HG03378 (cell line): Measurements from ENCODE around the gene PRKAR1B.
A peak's percentile ranks its signal among the peaks of the same experiment; 100 is the strongest.

ENCODE experiments used
- ATAC-seq: cut with Tn5 transposase; IDR thresholded peaks from one replicate; pipeline ENCODE4 v1.9.1; 2021; ENCODE audit warnings: mild to moderate bottlenecking, moderate library complexity; ENCODE audit not compliant: unreplicated experiment

Gene PRKAR1B

DNA sequence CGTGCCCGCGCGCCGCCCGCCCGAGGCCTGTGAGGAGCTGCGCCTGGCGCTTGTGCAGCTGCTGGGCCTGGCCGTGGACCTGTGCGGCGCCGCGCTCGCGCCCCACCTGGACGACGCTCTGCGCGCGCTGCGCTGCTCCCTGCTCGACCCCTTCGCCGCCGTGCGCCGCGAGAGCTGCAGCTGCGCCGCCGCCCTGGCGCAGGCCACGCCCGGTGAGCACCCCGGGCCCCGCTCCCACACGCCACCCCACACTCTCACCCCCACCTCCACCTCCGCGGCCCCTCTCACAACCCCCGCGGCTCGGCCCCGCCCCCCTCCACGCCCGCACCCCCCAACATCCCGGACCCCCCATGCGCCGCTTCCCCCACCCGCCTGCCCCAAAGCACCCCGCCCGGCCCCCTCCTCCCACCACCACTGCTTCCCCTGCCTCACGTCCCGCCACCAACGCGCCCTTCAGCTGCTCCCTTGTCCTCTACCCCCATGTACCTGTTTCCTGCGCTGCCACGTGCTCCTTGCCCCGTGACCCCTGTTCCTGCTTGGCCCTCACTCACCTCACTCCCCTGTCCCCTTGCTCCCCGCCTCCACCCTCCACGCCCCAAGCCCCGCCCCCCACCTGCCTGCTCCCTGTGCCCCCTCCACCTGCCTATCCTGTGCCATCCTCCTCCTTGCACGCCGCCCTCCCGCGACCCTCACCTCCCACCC, at the start of gene PRKAR1B:
PRKAR1B (minus strand) TSS at position 178 of the 702 bp plus-strand sequence. CDS start 15,776 bp downstream, outside the sequence.
- ATAC-seq = peak; percentile 20

- no peak for ATAC-seq
These were observed 49.3 kb upstream of the PRKAR1B start for GRCh38 chr7:776381-776780.

DNA sequence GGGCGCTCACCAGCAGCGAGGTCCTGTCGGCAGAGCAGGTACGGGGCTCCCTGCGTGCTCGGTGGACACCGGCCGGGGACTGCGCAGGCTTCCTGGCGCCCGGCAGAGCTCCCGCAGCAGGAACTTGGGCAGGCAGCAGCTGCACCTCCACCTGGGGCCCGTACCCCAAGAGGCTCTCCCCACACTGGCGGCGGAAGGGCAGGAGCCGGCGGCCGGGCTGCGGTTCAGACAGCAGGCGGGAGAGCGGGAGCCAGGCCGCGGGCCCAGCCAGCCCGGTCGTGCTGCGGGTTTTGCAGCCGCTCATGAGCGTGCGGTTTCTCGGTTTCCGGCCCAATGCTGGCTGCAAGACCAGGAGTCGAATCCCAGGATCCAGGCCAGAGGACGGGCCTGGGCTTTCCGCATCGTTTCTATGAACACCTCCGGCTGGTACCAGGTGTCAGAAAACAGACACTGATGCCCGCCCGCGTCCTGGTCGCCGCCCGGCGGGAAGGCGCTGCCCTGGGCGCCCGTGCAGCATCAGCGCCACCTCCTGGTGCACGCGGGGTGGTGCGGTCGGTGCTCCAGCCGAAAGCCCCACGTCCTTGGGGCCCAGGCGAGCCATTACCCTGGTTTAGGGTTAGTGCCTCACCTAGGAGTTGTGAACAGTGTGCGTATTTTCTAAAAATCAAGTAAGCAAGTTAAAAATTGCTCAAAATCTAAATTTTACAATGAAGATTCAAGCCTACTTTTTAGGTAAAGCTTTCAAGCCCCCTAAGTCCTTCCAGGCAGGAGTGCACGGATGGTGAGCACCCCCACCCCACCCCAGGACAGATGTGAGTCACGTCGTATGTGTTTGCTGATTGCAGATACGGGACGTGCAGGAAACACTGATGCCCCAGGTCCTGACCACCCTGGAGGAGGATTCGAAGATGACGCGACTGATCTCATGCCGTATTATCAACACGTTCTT, 47.4 kb upstream of the PRKAR1B start:
- no peak for ATAC-seq

DNA sequence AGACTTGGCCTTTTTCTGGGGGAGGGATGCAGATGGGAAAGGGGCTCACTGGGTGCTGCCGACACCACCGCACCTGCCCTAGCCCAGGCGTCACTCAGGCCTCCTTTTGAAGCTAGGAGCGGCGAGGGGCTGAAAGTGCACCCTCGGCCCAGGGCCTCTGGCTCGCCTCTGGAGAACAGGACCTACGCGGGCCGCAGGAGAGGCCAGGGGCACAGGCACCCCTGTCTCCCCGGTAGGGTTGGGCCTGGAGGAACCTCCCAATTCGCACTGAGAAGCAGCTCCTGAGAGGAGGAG, 46.5 kb upstream of the PRKAR1B start:
- no peak for ATAC-seq

DNA sequence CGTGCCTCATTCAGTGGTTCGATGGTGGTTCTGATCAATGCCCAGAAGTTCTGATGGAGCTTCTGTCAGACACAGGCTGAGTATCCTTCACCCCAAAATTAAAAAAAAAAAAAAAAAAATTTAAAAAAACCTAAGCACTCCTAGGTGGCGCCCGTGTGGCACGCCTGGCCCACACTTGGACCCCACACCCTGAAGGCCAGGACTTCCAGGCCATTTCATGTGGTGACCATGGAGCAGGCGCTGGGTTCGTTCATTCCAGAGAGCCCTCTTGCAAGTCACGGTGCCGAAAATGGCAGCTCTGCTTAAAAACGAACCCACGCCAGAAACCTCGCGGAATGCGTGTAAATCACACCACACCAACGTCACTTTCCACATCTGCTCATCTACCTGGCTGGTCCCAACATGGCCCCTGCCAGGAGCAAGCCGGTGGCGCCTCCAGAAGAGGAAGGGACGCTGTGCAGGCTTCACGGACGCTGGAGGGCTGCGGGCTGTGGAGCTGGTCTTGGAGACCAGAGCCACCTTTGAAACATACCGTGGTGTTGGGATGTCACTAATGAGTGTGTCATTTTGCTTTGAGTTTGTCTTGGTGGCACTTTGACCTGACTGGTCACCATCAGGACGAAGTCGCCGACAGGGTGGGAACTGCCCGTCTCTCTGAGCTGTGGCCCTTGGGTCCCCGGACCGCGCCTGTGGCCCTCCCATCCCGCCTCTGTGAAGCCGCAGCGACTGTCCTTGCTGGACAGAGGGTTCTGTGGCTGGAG, 46.0 kb upstream of the PRKAR1B start:
- no peak for ATAC-seq

DNA sequence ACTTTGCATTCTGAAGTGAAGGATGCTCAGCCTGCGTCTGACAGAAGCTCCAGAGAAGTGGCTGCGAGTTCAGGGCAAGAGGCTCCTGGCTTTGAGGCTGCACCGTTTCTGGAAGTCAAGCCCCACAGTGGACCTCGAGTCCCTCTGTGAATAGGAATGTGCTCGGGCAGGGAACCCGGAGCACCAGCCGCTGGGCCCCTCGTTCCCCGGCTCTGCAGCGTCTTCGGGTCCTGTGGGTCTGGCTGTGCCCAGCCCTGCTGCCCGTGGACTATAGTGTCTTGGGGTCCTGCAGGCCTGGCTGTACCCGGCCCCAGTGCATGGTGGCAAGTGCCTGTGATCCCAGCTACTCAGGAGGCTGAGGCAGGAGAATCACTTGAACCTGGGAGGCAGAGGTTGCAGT, 45.3 kb upstream of the PRKAR1B start:
- ATAC-seq = no peak

- no peak for ATAC-seq
These were observed 44.9 kb upstream of the PRKAR1B start for GRCh38 chr7:772005-772294.

- ATAC-seq = no peak
These were observed 44.3 kb upstream of the PRKAR1B start for GRCh38 chr7:771234-772004.

DNA sequence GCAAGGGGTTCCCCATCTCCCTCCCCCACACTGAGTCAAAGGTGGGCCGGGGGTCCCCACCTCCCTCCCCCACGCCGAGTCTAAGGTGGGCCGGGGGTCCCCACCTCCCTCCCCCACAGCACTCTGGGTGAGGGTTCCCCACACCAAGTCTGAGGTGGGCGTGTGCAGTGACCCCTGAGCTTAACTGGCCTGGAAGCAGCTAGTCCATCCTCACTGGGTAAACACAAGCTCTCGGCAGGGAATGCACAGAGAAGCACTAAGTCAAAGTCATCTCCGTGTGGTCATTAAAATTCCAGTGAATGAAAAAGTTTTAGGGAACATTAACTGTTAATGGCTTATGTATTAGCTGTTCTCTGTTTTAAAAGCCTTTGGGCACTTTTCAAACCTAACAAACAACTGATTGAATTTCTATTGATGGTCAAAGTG, 43.7 kb upstream of the PRKAR1B start:
- ATAC-seq = no peak

- ATAC-seq = no peak
These were observed 43.3 kb upstream of the PRKAR1B start for GRCh38 chr7:770336-770735.

DNA sequence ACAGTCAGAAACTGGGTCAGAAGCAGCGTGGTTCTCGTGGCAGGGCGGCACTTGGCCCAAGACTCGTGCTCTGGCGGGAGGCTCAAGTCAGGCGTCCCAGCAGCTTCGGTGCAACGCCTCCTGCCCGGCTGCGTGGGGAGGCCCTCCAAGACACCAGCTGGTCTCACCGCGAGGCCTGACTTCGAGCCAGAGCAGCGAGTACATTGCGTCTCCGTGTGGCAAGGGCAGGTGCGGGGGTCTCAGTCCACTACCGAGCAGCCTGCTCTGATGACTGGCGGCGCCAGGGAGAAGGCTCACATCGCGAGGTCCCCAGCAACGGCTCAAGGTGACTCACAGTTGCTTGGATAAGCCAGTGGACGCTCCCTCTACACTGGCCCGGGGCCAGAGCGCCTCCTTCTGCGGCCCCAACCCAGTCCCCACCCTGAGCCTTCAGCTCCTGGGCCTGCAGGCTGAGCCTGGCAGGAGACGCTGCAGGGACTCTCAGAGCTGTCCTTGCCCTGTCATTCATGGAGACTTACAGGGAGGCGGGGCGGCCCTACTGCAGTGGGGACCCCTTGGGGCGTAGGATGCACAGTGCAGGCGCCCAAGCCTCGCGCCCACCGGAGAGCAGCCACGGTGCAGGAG, 41.9 kb upstream of the PRKAR1B start:
- ATAC-seq = no peak

DNA sequence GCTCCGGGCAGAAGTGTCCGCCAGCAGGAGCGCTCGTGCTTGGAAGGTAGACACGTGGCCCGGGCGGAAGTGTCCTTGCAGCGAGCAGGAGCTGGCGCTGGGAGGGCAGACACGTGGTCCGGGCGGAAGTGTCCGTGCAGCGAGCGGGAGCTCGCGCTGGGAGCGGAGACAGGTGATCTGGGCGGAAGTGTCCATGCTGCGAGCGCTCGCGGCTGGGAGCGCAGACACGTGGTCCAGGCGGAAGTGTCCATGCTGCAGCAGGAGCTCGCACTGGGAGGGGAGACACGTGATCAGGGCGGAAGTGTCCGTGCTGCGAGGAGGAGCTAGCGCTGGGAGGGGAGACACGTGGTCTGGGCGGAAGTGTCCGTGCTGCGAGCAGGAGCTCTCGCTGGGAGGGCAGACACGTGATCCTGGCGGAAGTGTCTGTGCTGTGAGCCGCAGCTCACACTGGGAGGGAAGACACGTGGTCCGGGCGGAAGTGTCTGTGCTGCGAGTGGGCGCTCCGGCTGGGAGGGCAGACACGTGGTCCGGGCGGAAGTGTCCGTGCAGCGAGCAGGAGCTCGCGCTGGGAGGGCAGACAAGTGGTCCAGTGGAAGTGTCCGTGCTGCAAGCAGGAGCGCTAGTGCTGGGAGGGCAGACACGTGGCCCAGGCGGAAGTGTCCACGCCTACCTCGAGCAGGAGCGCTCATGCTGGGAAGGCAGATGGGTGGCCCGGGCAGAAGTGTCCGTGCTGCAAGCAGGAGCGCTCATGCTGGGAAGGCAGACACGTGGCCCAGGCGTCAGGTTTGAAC, 41.1 kb upstream of the PRKAR1B start:
- no peak for ATAC-seq

GRCh38 chr7:767580-767940, 40.5 kb upstream of the PRKAR1B start:
- ATAC-seq = no peak

DNA sequence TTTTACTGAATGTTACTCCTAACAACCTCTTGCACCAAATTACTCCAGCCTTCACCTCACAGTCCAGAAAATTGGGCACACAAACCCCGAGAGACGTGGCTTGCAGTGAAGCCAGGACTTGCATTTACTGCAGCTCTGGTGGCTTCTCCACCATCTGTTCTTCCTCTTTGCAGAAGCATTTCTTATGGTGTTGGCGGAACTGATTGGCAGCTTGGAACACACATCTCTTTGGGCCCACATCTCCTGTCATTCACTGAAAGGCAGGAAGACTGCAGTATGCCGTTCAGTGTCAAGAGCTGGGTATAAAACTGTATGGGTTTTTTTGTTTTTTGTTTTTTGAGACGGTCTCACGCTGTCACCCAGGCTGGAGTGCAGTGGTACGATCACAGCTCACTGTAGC, 38.3 kb upstream of the PRKAR1B start:
- ATAC-seq = no peak

GRCh38 chr7:763762-764161, 36.7 kb upstream of the PRKAR1B start:
- no peak for ATAC-seq

GRCh38 chr7:762885-763284, 35.8 kb upstream of the PRKAR1B start:
- ATAC-seq = no peak

DNA sequence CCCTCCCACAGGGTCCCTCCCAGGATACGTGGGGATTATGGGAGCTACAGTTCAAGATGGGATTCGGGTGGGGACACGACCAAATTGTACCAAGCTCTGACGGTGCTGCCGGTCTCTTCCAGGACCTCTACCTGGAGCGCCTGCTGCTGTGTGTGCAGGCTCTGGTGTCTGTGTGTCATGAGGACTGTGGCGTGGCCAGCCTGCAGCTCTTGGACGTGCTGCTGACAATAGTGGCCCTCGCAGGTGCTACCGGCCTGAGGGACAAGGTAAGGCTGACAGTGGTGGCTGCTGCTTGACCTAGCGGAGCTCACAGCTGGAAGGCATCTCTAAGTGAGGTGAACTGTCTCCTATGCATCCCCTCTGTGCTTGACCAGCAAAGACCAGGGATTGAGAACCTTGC, 34.5 kb upstream of the PRKAR1B start:
- no peak for ATAC-seq

DNA sequence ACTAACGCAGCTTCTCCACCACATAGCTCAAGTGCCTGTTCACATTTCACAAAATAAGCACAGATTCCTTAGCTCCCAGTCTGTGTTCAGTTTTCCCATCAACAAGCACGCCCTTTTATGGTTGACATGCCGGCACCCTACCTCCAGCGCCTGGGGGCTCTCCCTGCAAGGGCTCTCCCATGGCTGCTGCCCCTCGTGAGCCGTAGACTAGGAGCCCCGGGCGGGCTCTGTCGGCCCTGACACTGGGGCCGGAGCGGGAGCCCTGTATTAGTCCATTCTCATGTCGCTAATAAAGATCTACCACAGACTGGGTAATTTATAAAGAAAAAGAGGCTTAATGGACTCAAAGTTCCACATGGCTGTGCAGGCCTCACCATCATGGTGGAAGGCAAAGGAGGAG, 34.0 kb upstream of the PRKAR1B start:
- ATAC-seq = no peak

GRCh38 chr7:760006-760405, 32.9 kb upstream of the PRKAR1B start:
- ATAC-seq = no peak

GRCh38 chr7:759569-759968, 32.5 kb upstream of the PRKAR1B start:
- no peak for ATAC-seq
